ENCODE measurements around the gene BAMBI. TPM values are rescaled to one million over a fixed set of nuclear protein-coding genes. Genes with fewer than 3 reads are reported as not detected.

The BAMBI gene
- polyA plus RNA-seq, 1 donor from 2014 or later: 0.54 TPM

DNA sequence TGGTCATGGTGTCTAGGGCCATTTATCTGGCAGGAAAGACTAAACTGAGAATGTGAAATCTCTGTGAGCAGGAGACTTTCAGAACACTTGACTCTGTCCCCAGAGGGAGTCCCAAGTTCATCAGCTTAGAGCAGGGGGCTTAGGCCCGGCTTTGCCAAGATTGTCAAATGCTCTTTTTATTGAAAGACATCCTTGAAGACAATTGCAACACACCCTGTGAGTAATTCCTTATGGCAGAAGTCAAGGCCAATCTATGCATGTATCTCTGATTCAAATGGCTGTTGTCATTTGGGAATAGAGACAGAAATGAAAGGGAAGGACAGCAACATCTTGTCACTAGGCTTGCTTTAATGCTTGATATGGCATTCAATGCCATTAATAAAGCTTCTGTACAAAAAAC is 33.7 kb downstream of the BAMBI start:
- Histone ChIP-seq H3K27me3 (ENCODE audit: insufficient read depth, low read depth, low read length) (no peaks in the 10 kb centered on the region), H3F3A (ENCODE audit: insufficient read depth, low read length, poor library complexity, severe bottlenecking) (no peaks in the 10 kb centered on the region), H3K36me3 (ENCODE audit: insufficient read depth, low read length) (no peaks in the 10 kb centered on the region), H3K4me2 (ENCODE audit: low read length) (no peak overlapping the region), H4K20me1 (ENCODE audit: insufficient read depth) (no peaks in the 10 kb centered on the region), H2AFZ (ENCODE audit: low read depth, low read length) (no peak overlapping the region), H3K27ac (ENCODE audit: low read length) (no peak overlapping the region), H3K79me2 (replicated peaks; ENCODE audit: insufficient read depth, low read length) (no peaks in the 10 kb centered on the region), H3K9me3 (ENCODE audit: low read length) (no peaks in the 10 kb centered on the region), H3K4me3 (ENCODE audit: low read length) (no peak overlapping the region), H3K9me2 (ENCODE audit: insufficient read depth, low read length) (no peaks in the 10 kb centered on the region), H3K9ac (ENCODE audit: low read length) (no peak overlapping the region)
- TF ChIP-seq EZH2 (IDR thresholded peaks at IDR 0.05; ENCODE audit: borderline replicate concordance, insufficient read depth, low read length, poor library complexity, severe bottlenecking): no peak
- TF ChIP-seq, protein P1, sequence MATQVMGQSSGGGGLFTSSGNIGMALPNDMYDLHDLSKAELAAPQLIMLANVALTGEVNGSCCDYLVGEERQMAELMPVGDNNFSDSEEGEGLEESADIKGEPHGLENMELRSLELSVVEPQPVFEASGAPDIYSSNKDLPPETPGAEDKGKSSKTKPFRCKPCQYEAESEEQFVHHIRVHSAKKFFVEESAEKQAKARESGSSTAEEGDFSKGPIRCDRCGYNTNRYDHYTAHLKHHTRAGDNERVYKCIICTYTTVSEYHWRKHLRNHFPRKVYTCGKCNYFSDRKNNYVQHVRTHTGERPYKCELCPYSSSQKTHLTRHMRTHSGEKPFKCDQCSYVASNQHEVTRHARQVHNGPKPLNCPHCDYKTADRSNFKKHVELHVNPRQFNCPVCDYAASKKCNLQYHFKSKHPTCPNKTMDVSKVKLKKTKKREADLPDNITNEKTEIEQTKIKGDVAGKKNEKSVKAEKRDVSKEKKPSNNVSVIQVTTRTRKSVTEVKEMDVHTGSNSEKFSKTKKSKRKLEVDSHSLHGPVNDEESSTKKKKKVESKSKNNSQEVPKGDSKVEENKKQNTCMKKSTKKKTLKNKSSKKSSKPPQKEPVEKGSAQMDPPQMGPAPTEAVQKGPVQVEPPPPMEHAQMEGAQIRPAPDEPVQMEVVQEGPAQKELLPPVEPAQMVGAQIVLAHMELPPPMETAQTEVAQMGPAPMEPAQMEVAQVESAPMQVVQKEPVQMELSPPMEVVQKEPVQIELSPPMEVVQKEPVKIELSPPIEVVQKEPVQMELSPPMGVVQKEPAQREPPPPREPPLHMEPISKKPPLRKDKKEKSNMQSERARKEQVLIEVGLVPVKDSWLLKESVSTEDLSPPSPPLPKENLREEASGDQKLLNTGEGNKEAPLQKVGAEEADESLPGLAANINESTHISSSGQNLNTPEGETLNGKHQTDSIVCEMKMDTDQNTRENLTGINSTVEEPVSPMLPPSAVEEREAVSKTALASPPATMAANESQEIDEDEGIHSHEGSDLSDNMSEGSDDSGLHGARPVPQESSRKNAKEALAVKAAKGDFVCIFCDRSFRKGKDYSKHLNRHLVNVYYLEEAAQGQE (IDR thresholded peaks at IDR 0.05; ENCODE audit: borderline replicate concordance): no peak
- TF ChIP-seq MXI1 (conservative IDR thresholded peaks at IDR 0.05; ENCODE audit: poor library complexity, severe bottlenecking): no peak
- TF ChIP-seq SMC3 (conservative IDR thresholded peaks at IDR 0.05; ENCODE audit: poor library complexity): no peak
- TF ChIP-seq TAF1 (IDR thresholded peaks at IDR 0.05; ENCODE audit: low read depth): no peak
- TF ChIP-seq EP300 (conservative IDR thresholded peaks at IDR 0.05; ENCODE audit: poor library complexity, severe bottlenecking): no peak
- TF ChIP-seq POLR2AphosphoS5 (IDR thresholded peaks at IDR 0.05): no peak
- TF ChIP-seq, protein P2, sequence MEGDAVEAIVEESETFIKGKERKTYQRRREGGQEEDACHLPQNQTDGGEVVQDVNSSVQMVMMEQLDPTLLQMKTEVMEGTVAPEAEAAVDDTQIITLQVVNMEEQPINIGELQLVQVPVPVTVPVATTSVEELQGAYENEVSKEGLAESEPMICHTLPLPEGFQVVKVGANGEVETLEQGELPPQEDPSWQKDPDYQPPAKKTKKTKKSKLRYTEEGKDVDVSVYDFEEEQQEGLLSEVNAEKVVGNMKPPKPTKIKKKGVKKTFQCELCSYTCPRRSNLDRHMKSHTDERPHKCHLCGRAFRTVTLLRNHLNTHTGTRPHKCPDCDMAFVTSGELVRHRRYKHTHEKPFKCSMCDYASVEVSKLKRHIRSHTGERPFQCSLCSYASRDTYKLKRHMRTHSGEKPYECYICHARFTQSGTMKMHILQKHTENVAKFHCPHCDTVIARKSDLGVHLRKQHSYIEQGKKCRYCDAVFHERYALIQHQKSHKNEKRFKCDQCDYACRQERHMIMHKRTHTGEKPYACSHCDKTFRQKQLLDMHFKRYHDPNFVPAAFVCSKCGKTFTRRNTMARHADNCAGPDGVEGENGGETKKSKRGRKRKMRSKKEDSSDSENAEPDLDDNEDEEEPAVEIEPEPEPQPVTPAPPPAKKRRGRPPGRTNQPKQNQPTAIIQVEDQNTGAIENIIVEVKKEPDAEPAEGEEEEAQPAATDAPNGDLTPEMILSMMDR (IDR thresholded peaks at IDR 0.05; ENCODE audit: poor library complexity, severe bottlenecking): no peak

DNA sequence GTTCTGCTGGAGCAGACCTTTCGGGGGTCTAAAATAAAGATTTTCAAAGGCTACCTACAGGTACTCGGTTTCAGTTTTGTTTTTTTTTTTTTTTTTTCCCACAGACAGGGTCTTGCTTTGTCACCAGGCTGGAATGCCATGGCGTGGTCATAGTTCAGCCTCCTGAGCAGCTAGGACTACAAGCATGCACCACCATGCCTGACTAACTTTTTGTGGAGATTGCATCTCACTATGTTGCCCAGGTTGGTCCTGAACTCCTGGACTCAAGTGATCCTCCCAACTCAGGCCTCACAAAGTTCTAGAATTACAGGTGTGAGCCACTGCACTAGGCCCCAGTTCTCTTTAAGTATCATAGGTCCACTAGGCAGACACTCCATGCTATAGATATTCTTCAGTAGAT is 34.5 kb downstream of the BAMBI start:
- Histone ChIP-seq H3K4me2 (ENCODE audit: low read length) (no peak overlapping the region), H3K36me3 (ENCODE audit: insufficient read depth, low read length) (no peaks in the 10 kb centered on the region), H2AFZ (ENCODE audit: low read depth, low read length) (no peak overlapping the region), H3K79me2 (replicated peaks; ENCODE audit: insufficient read depth, low read length) (no peaks in the 10 kb centered on the region), H4K20me1 (ENCODE audit: insufficient read depth) (no peaks in the 10 kb centered on the region), H3K9ac (ENCODE audit: low read length) (no peak overlapping the region), H3F3A (ENCODE audit: insufficient read depth, low read length, poor library complexity, severe bottlenecking) (no peaks in the 10 kb centered on the region), H3K4me3 (ENCODE audit: low read length) (no peak overlapping the region), H3K9me3 (ENCODE audit: low read length) (no peaks in the 10 kb centered on the region), H3K27me3 (ENCODE audit: insufficient read depth, low read depth, low read length) (no peaks in the 10 kb centered on the region), H3K27ac (ENCODE audit: low read length) (no peak overlapping the region), H3K9me2 (ENCODE audit: insufficient read depth, low read length) (no peaks in the 10 kb centered on the region)
- TF ChIP-seq MXI1 (conservative IDR thresholded peaks at IDR 0.05; ENCODE audit: poor library complexity, severe bottlenecking): no peak
- no peak for TF ChIP-seq POLR2AphosphoS5 (IDR thresholded peaks at IDR 0.05)
- TF ChIP-seq, protein P1 (IDR thresholded peaks at IDR 0.05; ENCODE audit: borderline replicate concordance): no peak
- TF ChIP-seq EP300 (conservative IDR thresholded peaks at IDR 0.05; ENCODE audit: poor library complexity, severe bottlenecking): no peak
- TF ChIP-seq, protein P2 (IDR thresholded peaks at IDR 0.05; ENCODE audit: poor library complexity, severe bottlenecking): no peak
- TF ChIP-seq EZH2 (IDR thresholded peaks at IDR 0.05; ENCODE audit: borderline replicate concordance, insufficient read depth, low read length, poor library complexity, severe bottlenecking): no peak
